Measurements from ENCODE around the gene FAM209A.
"Not testable (repeated sequence)": the region's sequence is repeated elsewhere in the genome, so short reads cannot be mapped to it uniquely, and the experiment has no call there.

Gene FAM209A

GRCh38 chr20:56558968-56559367 is 34.4 kb downstream of the FAM209A start:
- in situ Hi-C loops (cut with MboI; ENCODE audit: low sequenced_read_pairs, unreplicated experiment), result no loop called here
- DNase-seq (ENCODE audit: low spot score), result no peak
- no peak for TF ChIP-seq CTCF (IDR thresholded peaks at IDR 0.05; ENCODE audit: borderline replicate concordance, control extremely low read depth, extremely low read depth, insufficient read depth, missing control alignments)

- DNase-seq (ENCODE audit: low spot score); in situ Hi-C loops (cut with MboI; ENCODE audit: low sequenced_read_pairs, unreplicated experiment): not testable (repeated sequence)
These were observed 40.0 kb downstream of the FAM209A start for GRCh38 chr20:56564526-56564925.

- TF ChIP-seq CTCF (IDR thresholded peaks at IDR 0.05; ENCODE audit: borderline replicate concordance, control extremely low read depth, extremely low read depth, insufficient read depth, missing control alignments), result no peak
- DNase-seq (ENCODE audit: low spot score), result no peak
- in situ Hi-C loops (cut with MboI; ENCODE audit: low sequenced_read_pairs, unreplicated experiment), result no loop called here
These were observed 41.0 kb downstream of the FAM209A start for GRCh38 chr20:56565511-56565910.

- TF ChIP-seq CTCF (IDR thresholded peaks at IDR 0.05; ENCODE audit: borderline replicate concordance, control extremely low read depth, extremely low read depth, insufficient read depth, missing control alignments), result no peak
- in situ Hi-C loops (cut with MboI; ENCODE audit: low sequenced_read_pairs, unreplicated experiment), result no loop called here
- DNase-seq (ENCODE audit: low spot score), result no peak
These were observed 42.1 kb downstream of the FAM209A start for GRCh38 chr20:56566621-56567020.

- in situ Hi-C loops (cut with MboI; ENCODE audit: low sequenced_read_pairs, unreplicated experiment), result no loop called here
- TF ChIP-seq CTCF (IDR thresholded peaks at IDR 0.05; ENCODE audit: borderline replicate concordance, control extremely low read depth, extremely low read depth, insufficient read depth, missing control alignments), result no peak
- DNase-seq (ENCODE audit: low spot score), result no peak
These were observed 46.3 kb downstream of the FAM209A start for GRCh38 chr20:56570832-56571231.

GRCh38 chr20:56572172-56572571 is 47.6 kb downstream of the FAM209A start:
- in situ Hi-C loops (cut with MboI; ENCODE audit: low sequenced_read_pairs, unreplicated experiment), result no loop called here
- TF ChIP-seq CTCF (IDR thresholded peaks at IDR 0.05; ENCODE audit: borderline replicate concordance, control extremely low read depth, extremely low read depth, insufficient read depth, missing control alignments), result no peak
- DNase-seq (ENCODE audit: low spot score), result no peak

GRCh38 chr20:56573986-56574385 is 49.4 kb downstream of the FAM209A start:
- TF ChIP-seq CTCF (IDR thresholded peaks at IDR 0.05; ENCODE audit: borderline replicate concordance, control extremely low read depth, extremely low read depth, insufficient read depth, missing control alignments), result no peak
- in situ Hi-C loops (cut with MboI; ENCODE audit: low sequenced_read_pairs, unreplicated experiment), result no loop called here
- DNase-seq (ENCODE audit: low spot score), result no peak
